HG03571 (cell line): ENCODE data around the gene ST7.

Experiments
- ATAC-seq: cut with Tn5 transposase; IDR thresholded peaks from one replicate; pipeline ENCODE4 v1.9.1; 2021; ENCODE audit not compliant: unreplicated experiment

Gene ST7

DNA sequence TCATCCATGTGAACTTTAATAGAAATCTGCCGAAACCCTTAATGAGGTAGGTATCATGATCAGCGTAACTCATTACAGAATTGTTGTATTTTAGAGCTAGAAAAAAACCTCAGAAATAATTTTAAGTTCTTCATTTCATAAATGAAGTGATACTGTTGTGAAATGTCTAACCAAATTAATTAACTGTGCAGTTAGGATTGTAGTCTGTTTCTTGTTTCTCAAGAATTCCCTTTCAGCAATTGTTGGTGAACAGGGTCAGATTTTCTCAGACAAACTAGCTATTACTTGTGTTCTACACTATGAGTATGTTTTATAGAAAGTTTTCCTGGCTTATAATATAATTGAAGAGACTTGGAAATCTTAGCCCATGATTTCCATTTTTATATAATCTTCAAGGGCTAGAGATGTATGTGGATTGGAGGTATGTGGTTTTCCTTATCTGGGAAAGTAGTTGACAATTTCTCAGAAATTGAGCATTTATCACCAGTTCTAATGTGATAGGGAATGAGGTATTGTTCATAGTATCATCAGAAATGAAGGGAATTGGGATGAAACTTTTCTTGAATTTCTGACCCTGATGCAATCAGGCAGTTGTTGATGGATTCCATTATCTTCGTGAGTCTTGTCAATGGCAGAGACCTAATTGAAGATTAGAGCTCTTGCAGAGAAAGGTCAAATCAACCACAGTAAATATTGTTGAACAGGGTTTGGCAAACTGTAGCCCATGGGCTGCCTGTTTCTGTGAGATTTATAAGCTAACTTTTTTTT, 55.0 kb downstream of the ST7 start:
- no peak for ATAC-seq

DNA sequence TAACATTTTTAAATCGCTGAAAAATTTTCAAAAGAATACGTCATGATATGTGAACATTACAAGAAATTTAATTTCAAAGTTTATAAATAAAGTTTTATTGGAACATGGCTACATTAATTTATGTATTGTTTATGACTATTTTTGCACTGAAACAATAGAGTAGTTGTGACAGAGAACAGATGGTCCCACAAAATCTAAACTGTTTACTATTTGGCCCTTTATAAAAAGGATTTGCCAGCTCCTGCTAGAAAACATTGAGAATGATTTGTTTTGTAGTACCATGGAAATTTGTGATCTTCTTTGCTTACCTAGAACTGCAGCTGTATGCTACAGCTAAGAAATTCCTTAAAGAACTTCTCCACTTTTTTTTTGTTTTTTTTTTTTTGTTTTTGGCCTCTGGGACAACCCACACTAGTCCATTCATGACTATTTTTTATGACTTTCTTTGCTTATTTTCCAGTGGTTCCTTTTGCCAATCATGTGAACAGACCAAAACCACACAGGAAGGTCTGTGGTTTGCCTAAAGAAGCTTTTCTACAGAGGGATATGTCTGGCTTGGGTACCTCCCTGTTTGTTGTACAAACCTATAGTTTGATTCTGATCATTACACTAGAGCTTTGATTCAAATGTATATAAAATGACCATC, 55.7 kb downstream of the ST7 start:
- ATAC-seq: no peak

DNA sequence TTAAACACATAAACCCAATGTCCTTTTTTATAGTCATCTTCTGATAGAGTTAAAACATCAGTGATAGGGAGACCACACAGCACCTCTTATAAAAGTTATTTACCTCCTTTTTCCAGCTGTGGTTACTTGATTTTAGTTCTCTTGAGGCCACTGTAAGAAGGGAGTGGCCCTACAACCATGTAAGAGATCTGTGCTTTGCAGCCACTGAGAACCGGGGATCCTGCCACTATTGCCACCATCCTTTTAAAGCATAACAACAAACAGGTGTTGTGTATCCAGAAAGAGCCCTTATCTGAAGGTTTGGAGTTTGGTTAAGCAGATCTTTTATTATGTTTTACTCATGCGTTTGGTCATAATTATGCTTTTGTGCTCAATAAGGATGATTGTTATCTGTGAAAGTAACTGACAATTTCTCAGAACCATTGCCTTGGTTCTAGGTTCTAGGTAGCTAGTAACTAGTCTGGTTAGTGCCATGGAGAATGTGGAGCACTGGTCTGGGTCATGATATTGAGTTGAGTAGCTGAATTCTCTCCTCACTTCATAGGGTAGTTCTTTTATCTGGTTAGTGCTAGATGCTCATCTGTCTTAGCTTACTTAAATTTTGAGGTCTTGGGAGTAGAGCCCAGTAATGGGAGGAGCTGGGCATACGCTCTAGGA, 56.5 kb downstream of the ST7 start:
- no peak for ATAC-seq

DNA sequence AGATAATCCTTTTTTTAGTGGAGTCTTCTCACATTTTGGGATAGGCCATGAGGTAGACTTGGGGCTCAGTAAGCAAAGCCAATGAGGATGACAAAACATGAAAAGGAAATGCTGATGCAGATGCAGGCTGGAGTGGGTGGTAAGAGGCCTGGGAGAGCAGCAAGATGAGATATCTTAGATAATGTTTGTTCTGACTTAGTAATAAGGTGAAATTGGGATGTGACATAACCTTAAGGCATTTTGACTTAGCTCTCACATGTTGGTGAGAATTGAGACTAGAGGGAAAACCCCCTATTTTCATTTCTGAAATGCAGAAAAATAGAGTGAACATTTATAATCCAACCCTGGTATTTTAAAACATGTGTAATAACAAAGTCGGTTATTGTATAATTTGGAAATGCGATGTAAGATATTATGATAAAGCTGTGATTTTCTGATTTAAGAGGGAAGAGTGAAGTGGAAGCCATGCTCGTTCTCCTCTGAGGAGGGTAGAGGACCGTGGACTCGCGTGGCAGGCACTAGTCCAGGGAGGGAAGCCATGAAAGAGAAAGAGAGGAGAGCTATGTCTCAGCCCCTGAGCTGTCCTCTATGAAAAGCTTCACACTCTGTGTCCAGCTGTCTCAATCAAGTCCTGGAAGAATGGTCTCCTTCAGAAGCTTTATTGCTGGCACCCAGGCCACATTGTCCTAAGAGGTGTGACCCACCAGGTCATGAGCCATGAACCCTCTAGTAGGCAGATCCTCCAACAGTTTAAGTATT, 57.3 kb downstream of the ST7 start:
- peak; percentile 36 for ATAC-seq

DNA sequence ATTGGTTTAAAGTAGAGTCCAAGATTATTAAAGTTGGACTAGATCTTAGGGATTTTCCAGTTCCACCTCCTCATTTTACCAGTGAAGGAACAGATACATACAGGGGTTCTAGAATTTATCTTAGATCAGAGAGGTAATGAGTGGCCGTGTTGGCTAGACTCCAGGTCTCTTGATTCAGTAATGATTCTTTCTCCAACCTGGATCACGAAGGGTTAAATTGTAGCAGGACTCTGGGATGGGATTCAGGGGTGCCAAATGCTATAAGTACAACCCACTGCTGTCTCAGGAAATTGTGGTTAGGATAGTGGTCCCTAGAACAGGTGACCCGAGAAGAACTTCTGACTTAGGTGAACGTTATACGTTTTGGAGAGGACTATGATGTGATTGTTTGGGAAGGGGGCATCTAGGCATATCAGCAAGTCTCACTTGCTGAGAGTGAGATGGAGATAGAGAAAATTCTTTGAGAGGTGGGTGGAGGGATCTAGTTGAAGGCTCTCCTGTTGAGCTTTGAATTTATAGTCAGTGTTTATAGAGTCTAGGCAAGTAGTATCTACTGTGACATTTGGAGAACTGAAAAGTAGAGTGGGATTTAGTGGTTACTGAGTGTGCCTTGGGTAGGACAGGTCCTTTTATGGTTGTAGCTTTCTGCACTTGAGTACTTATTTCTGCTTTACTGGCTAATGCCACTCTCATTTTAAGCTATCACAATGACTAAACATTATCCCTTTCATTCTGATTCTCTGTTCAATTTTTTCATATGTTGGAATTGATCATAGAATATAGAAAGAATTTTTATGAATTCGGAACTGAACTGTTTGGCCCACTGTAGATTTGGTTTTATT, 58.3 kb downstream of the ST7 start:
- peak; percentile 84 for ATAC-seq

DNA sequence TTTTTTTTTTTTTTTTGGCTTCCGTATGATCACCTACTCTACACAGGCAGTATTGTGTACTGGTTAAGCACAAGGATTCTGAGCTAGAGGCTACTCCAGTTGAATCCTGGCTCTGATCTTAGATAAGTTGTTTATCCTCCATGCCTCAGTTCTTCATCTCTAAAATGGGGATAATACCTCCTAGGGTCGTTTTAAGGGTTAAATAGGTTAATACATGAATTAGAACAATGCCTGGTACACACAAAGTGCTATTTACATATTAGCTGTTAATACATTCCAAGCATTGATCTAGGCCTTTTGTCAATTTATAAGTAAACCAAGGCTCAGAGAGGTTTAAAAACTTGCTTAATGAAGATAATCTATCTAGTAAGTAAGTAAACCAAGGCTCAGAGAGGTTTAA, 59.0 kb downstream of the ST7 start:
- ATAC-seq: no peak

DNA sequence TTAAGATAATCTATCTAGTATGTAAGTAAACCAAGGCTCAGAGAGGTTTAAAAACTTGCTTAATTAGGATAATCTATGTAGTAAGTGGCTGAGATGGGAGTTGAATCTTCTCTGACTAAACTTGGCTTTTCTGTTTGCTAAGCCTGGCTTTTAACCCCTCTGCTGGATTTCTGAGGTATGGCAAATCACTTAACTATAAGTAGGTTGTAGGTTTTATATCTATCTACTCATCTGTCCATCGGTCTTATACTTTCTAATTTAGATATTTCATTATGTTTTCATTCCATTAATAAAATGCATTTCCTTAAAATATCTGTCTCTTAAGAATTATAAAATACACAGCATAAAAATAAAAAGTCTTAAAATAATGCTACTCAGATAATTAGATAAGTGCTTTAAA, 59.4 kb downstream of the ST7 start:
- ATAC-seq: no peak

DNA sequence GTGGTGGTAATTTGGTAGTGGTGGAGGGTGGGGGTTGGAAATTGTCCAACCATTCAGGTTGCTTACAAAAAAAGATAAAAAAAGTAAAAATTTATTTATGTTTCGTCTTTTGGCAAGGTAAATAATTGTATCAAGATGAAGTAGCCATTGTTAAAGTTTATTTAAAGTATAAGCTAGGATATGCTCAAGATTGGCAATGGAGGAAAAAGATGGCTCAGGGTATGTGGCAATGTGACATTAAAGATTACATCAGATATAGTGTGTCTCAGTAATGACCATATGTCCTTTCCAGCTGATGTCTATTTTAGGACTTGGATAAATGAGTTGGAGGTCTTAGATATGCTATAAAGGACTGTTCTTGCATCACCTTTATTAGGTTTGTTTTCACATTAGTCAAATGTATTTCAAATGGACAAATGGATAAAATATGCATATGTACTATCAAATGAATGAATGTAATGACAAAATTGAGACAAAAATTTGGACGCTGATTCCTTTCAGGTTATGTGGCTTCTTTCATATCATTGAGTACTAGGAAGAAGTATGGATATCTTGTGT, 60.9 kb downstream of the ST7 start:
- no peak for ATAC-seq

DNA sequence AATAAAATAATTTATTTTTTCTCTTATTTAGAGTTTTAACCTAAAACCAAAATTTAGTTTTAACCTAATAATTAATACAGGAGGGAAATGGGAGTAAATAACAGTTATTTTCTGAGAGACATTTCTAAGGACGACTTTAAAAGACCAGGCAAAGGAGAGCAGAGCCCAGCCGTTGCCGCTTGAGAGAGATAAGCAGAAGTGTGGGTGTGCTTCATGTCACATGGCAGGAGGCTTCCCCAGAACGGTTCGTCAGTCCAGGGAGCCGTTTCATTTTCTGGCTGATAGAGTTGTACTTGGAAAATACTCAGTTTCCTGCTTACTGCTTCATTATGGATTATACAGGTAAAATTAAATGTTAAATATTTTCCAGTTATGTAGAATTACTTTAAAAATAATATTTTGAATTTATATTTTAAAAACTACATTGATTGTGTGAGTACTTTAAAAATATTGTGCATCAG, 61.4 kb downstream of the ST7 start:
- ATAC-seq: peak; percentile 39

DNA sequence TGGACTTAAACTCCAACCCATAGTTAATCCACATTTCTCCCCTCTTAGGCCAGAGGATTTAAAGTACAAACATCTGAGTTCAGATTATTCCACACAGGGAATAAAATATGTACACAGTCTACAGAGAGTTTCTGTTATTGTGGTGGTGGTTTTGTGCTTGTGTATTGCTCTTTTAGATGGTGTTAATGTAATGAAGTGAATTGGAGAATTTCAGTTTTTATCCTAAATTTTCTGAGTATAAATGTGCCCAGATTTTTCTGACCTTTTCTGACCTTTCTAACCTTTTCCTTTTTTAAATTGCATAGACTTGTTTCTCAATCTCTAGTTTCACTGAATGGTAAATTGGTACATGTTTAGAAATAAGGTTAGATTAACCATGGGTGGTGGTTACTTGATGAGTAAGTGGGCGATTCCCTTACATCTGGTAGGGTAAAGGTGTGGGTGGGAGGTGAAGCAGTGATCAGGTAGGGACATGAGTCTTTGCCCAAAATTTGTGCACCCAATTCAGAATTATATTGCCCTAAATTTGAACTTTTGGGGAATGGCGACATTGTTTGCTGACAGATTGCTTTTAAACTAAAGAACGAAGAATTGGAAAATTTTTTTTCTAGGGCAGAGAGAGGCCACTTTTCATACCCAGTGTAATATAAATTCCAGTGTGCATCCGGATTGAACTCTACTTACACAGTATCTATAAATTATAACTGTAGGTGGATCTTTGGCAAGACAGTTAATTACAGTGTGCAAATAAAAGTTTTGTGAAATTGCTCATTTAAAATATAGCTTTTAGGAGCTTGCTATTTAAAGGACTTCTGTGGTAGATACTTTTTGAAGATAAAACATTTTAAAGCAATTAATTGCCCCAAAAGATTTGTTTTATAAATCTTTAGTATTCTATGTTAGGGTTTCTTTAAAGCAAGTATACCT, 62.2 kb downstream of the ST7 start:
- no peak for ATAC-seq

DNA sequence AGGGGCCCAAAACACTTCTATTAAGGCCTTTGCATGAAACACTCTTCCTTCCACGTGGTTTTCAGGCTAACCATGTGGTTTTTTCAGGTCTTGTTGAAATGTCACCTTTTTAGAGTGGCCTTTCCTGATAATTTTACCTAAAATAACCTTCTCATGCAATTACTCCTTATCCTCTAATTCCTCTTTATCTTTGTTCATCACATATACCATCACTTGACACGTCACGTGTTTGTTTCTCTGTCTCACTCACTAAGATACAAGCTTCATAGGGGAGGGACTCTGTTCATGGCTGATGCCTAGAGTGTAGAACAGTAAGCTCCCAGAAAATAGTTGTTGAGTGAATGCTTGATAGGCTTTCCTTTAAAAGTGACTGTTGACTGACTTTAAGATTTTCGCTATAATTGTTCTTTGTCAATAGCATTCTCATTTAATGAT, 63.7 kb downstream of the ST7 start:
- no peak for ATAC-seq

DNA sequence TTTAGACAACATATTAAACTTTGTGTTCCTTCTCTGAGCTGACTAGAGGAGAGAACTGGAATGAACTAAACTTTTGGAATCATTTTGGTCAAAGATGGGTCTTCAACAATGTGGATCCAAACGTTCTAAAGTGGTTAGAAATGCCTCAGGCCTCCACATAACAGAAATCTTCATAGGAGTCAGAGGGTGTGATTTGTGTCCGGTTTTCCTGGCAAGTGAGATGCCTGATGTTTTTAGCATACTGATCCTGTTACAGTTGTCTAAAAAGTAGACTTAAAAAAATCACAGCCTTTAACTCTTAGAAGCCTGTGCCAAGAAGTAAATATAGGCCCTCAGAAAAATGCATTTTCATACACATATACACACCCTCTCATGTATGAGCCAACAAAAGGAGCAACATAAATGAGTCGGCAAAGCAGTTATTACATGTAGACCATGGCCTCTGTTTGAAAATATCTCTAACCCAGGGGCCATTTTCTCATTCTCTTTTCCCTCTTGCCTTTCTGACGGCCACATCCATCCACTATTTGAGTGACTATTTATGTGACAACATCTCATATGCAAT, 64.5 kb downstream of the ST7 start:
- ATAC-seq: no peak

DNA sequence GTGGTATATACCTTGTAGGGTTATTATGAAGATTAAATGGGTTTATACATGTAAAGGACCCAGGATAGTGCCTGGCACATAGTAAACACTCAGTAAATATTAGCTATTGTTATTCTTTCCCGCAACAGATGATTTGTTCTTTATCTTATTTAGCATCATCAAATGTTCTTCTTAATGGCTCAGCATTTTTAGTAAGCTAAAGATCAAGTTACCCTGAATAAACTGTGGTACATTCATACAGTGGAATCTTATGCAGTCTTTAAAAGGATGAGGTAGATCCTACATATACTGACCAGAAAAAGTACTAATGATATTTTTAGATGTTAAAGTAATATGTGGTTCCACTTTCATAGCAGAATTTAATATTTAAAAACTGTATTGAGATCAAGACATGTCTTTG, 65.4 kb downstream of the ST7 start:
- no peak for ATAC-seq

DNA sequence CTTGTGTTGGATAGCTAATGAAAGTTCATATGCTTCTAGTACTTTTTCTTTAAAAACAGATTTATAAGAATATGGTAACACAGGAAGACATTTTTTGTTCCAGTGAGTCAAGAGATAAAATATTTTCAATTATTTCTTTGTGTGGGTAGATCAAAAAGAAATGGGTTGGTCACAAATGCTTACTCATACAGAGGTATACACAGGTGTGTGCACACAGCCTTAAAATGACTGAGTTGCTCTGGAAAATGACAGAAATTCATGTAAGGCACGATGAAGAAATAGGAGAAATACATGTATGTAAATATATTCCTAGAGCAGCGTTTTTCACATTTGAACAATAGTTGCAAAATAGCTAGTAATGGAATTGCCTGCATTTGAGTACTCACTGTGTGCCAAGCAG, 66.0 kb downstream of the ST7 start:
- no peak for ATAC-seq

DNA sequence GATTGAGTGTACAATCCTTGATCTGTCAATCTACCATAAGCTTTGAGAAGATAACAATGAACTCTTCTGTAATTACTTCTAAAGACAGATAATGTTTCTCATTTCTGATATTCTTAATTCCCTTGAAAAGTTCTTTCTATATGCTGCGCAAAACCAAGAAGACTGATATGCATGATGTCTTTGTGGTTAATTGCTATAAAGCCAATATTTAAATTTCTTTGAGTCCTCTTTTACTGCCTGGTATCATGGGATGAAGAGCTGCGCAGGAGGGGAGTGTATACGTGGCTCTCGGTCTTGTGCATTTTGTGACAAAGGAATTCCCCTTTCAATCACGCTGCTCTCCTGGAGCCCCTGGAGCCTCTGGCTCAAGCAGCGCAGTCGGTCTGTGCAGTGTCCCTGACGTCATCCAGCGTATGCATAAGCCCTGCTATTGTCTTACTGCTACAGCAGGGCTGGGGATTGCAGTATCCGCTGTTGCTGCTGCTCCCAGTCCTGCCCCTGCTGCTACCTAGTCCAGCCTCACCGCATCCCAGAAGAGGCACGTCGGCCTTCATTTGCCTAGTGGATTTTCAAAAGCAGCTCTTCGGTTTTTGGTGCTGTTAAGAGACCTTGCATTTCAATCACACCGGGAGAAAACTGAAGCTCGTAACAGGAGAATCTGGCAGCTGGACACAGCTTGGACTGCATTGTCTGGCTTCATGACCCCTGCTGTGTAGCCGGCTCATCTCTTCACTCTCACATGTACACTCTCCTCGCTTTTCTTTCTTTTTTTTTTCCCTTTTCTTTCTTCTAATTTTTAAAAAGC, 66.7 kb downstream of the ST7 start:
- no peak for ATAC-seq

DNA sequence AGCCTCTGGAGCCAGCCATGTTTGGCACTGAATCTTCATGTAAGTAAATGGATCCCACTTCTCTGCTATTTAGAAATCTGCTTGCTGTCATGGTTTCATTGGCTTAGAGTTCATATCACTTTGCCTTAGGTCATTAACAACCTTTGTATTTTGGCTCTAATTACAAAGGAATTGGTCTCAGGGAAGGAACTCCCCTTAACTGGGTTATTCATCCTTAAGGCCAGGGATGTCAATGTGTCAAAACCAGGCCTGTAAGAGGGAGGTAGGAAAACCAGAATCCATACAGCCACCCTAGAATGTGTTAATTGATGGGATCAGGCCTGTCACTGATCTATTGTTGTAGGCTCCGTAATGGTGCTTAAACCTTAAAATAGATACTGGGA, 67.3 kb downstream of the ST7 start:
- ATAC-seq: no peak

DNA sequence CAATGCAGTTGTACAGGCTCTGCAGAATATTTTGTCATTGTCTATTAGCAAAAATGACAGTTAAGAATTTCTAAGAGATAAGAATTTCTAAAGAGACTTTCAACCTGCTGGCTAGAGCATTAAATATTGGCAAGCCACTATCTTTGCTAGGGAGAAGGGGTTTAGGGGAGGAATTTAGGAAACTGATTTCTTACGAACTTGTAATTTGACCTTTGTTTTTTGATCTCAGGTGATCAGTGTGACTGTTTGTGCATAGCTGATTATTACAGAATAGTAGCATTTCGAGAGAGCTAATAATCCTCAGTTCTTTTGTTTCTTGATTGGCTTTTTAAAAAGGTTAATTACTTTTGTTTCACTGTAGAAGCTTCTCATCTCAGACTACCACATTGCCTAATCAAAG, 68.1 kb downstream of the ST7 start:
- no peak for ATAC-seq

DNA sequence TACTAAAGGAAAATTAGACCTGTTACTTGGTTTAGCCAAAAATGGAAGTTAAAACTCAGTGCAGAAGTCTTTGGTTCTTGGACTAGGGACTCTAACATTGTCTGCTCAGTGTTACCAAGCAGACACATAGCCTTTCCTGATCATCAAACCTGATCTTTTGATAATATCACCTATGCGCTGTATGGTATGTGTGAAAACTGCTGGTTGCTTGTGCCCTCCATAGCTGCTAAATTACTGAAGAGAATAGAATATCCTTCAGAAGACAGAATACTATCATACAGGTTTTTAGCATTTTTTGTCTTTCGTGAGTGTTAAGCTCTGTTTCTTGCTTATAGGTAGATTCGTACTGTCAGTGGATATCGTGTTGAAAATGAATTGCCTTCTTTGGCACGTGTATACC, 68.7 kb downstream of the ST7 start:
- no peak for ATAC-seq
